GM23338 (cell line): ENCODE data around the gene SHOX. TPM values are rescaled to one million over a fixed set of nuclear protein-coding genes. Genes with fewer than 3 reads are reported as not detected.
"Not testable (repeated sequence)": the region's sequence is repeated elsewhere in the genome, so short reads cannot be mapped to it uniquely, and the experiment has no call there.

Experiments
- ATAC-seq: fragments of 200-7000 bp; cut with Tn5 transposase; 3 replicates; pipeline ENCODE4 v1.9.1; 2020
- DNase-seq: peaks from one replicate; pipeline ENCODE4 v3.0.0-alpha.2; 2015; ENCODE audit warnings: low spot score
- H2AFZ ChIP-seq: fragments of 200-600 bp; sonication (generic); 2 replicates; pipeline ENCODE4 v1.8.0; 2016; ENCODE audit warnings: antibody characterized with exemption, mild to moderate bottlenecking, moderate library complexity
- H3F3A ChIP-seq: fragments of 200-600 bp; sonication (generic); replicated peaks from 2 replicates; pipeline ENCODE4 v1.8.0; 2017; ENCODE audit warnings: antibody characterized with exemption, mixed run types, low read depth
- H3K27ac ChIP-seq: fragments of 200-600 bp; sonication (generic); 2 replicates; pipeline ENCODE4 v1.6.1; 2016; ENCODE audit warnings: low read depth
- H3K27me3 ChIP-seq: fragments of 200-600 bp; sonication (generic); 2 replicates; pipeline ENCODE4 v1.8.0; 2016; ENCODE audit warnings: mild to moderate bottlenecking, mixed run types, moderate library complexity; ENCODE audit not compliant: insufficient read depth
- H3K36me3 ChIP-seq: fragments of 200-600 bp; sonication (generic); 2 replicates; pipeline ENCODE4 v1.8.0; 2016; ENCODE audit warnings: mild to moderate bottlenecking; ENCODE audit not compliant: insufficient read depth
- H3K4me1 ChIP-seq: fragments of 200-600 bp; sonication (generic); 2 replicates; pipeline ENCODE4 v1.8.0; 2016; ENCODE audit warnings: mild to moderate bottlenecking, moderate library complexity; ENCODE audit not compliant: insufficient read depth
- H3K4me2 ChIP-seq: fragments of 200-600 bp; sonication (generic); 2 replicates; pipeline ENCODE4 v1.7.1; 2017; ENCODE audit warnings: mixed run types
- H3K4me3 ChIP-seq: fragments of 200-600 bp; sonication (generic); 2 replicates; pipeline ENCODE4 v1.6.1; 2016; ENCODE audit warnings: mixed run types
- H3K79me2 ChIP-seq: fragments of 200-600 bp; sonication (generic); replicated peaks from 2 replicates; pipeline ENCODE4 v1.8.0; 2017; ENCODE audit warnings: mild to moderate bottlenecking; ENCODE audit not compliant: insufficient read depth
- H3K9me2 ChIP-seq: fragments of 200-600 bp; sonication (generic); 2 replicates; pipeline ENCODE4 v1.8.0; 2017; ENCODE audit not compliant: insufficient read depth
- H4K20me1 ChIP-seq: fragments of 200-600 bp; sonication (generic); replicated peaks from 2 replicates; pipeline ENCODE4 v1.8.0; 2017; ENCODE audit warnings: mild to moderate bottlenecking; ENCODE audit not compliant: insufficient read depth
- H3K27ac Mint-ChIP-seq: 2 replicates; pipeline ENCODE4 v1.8.0; 2020; ENCODE audit warnings: inconsistent platforms, mild to moderate bottlenecking, moderate library complexity, mixed read lengths
- H3K27me3 Mint-ChIP-seq: 3 replicates; pipeline ENCODE4 v1.8.0; 2022; ENCODE audit warnings: low read depth, mild to moderate bottlenecking, moderate library complexity, mixed read lengths, inconsistent platforms; ENCODE audit not compliant: insufficient read depth, poor library complexity
- H3K36me3 Mint-ChIP-seq: 3 replicates; pipeline ENCODE4 v1.8.0; 2021; ENCODE audit warnings: low read depth, mild to moderate bottlenecking, inconsistent platforms, moderate library complexity, mixed read lengths
- H3K4me1 Mint-ChIP-seq: 3 replicates; pipeline ENCODE4 v1.8.0; 2020; ENCODE audit warnings: mild to moderate bottlenecking, inconsistent platforms, mixed read lengths
- H3K4me3 Mint-ChIP-seq: 3 replicates; pipeline ENCODE4 v1.8.0; 2021; ENCODE audit warnings: moderate library complexity, mild to moderate bottlenecking, inconsistent platforms, mixed read lengths
- H3K9me3 Mint-ChIP-seq: 3 replicates; pipeline ENCODE4 v1.8.0; 2020; ENCODE audit warnings: moderate library complexity, mild to moderate bottlenecking, inconsistent platforms, mixed read lengths
- CREB1 ChIP-seq: fragments of 250-450 bp; sonication (Bioruptor Pico); IDR thresholded peaks from 2 replicates; pipeline ENCODE4 v1.5.0; 2020; ENCODE audit warnings: low read depth, mild to moderate bottlenecking, moderate library complexity
- polyA plus RNA-seq: library from polyadenylated mRNA; unstranded; fragments of >200 nt; fragmentation: Nextera tagmentation; extraction: Ambion mirVana; gene quantifications from 2 replicates; pipeline ENCODE4 v1.2.1, GENCODE V29; 2016
- total RNA-seq: library from RNA; depleted of rRNA; stranded (reverse); fragments of >200 nt; shearing (Covaris generic); gene quantifications from 2 replicates; pipeline ENCODE4 v1.2.3, GENCODE V29; 2014

SHOX gene
- total and polyA plus RNA-seq, 2 experiments from 2014 or later = not detected

DNA sequence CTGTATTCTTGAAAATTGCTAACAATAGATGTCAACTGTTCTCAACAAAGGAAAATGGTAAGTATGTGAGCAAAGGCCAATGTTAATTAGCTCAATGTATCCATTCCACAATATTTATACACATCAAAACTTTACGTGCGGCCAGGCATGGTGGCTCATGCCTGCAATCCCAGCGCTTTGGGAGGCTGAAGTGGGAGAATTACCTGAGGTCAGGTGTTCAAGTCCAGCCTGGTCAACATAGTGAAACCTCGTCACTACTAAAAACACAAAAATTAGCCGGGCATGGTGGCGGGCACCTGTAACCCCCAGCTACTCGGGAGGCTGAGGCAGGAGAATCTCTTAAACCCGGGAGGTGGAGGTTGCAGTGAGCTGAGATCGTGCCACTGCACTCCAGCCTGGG lies 27.6 kb upstream of the SHOX start:
- not testable (repeated sequence) for H4K20me1 ChIP-seq, H3K79me2 ChIP-seq, H3K4me1 Mint-ChIP-seq, H3F3A ChIP-seq, ATAC-seq, H3K4me3 Mint-ChIP-seq, H3K4me2 ChIP-seq, H2AFZ ChIP-seq, H3K27ac Mint-ChIP-seq, H3K36me3 ChIP-seq, H3K27ac ChIP-seq, H3K27me3 ChIP-seq, H3K27me3 Mint-ChIP-seq, H3K9me2 ChIP-seq, DNase-seq, H3K4me3 ChIP-seq
- H3K36me3 Mint-ChIP-seq = peaks cover 12% of the 10 kb centered on the region; the same call in 2 of the 3 replicates
- peaks cover 70% of the 10 kb centered on the region for H3K9me3 Mint-ChIP-seq
- H3K4me1 ChIP-seq = peaks cover 13% of the 10 kb centered on the region

DNA sequence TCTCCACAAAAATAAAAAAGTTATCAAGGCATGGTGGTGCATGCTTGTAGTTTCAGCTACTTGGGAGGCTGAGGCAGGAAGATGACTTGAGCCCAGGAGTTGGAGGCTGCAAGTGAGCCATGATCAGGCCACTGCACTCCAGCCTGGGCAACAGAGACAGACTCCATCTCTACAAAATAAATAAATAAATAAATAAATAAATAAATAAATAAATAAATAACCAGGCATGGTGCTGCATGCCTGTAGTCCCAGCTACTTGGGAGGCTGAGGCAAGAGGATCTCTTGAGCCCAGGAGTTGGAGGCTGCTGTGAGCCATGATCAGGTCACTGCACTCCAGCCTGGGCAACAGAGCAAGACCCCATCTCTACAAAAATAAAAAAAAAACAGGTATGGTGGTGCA lies 26.0 kb upstream of the SHOX start:
- H3K27me3 ChIP-seq, DNase-seq, H3K4me3 Mint-ChIP-seq, H3K4me2 ChIP-seq, H3K27ac Mint-ChIP-seq, H4K20me1 ChIP-seq, H3K27me3 Mint-ChIP-seq, H3K9me2 ChIP-seq, H3K4me3 ChIP-seq, ATAC-seq, H3K27ac ChIP-seq, H3K4me1 Mint-ChIP-seq, H3K79me2 ChIP-seq, H3K36me3 ChIP-seq, H2AFZ ChIP-seq, H3F3A ChIP-seq: not testable (repeated sequence)
- H3K36me3 Mint-ChIP-seq = peaks cover 12% of the 10 kb centered on the region; the same call in 2 of the 3 replicates
- peaks cover 13% of the 10 kb centered on the region for H3K4me1 ChIP-seq
- H3K9me3 Mint-ChIP-seq = peaks cover 70% of the 10 kb centered on the region

DNA sequence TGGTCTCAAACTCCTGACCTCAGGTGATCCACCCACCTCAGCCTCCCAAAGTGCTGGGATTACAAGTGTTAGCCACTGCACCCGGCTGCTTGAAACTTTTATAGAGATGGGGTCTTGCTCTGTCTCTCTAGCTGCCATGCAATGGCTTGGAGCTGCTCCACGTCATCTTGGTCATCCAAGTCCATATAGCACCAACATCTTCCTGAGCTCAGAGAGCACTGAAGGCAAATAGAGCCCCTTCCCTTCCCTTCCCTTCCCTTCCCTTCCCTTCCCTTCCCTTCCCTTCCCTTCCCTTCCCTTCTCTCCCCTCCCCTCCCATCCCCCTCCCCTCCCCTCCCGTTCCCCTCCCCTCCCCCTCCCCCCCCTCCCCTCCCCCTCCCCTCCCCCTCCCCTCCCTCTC lies 22.5 kb upstream of the SHOX start:
- not testable (repeated sequence) for DNase-seq, H3F3A ChIP-seq, H3K4me2 ChIP-seq, H2AFZ ChIP-seq, H3K4me1 Mint-ChIP-seq, H3K4me3 Mint-ChIP-seq, ATAC-seq, H3K27ac Mint-ChIP-seq, H3K4me1 ChIP-seq, H3K4me3 ChIP-seq, H3K36me3 ChIP-seq, H3K9me2 ChIP-seq, H4K20me1 ChIP-seq, H3K27me3 ChIP-seq, H3K27me3 Mint-ChIP-seq, H3K27ac ChIP-seq, H3K79me2 ChIP-seq
- H3K9me3 Mint-ChIP-seq = peaks cover 74% of the 10 kb centered on the region
- peaks cover 26% of the 10 kb centered on the region for H3K36me3 Mint-ChIP-seq

DNA sequence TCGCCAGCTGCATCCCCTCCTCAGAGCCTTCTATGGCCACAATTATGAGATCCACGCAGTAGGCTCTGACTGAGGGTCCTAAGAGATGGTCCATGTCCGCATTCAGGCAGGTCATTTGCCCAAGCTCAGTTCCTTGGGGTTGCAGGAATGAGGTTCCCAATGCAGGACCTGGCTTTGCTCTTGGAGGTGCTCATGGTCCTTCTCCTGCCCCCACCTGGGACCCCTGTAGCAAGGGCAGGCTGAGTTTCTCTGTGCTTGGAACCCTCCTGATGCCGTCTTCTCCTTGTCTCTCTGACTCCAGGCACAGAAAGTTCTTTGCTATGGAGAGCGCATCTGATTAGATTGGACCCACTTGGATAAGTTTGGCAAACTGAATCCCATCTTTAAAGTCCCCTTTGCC lies 16.5 kb upstream of the SHOX start:
- ATAC-seq (no peak), DNase-seq (no peak)
- Mint-ChIP-seq H3K9me3 (peaks cover 94% of the 10 kb centered on the region), H3K36me3 (peaks cover 48% of the 10 kb centered on the region), H3K4me3 (no peak overlapping the region), H3K27ac (no peak overlapping the region), H3K27me3 (peaks cover 14% of the 10 kb centered on the region), H3K4me1 (no peaks in the 10 kb centered on the region; the same call in 2 of the 3 replicates)
- H3K79me2 ChIP-seq = no peaks in the 10 kb centered on the region
- no peak overlapping the region for H3K4me3 ChIP-seq
- H3K27me3 ChIP-seq = peaks cover 28% of the 10 kb centered on the region
- no peaks in the 10 kb centered on the region for H3K4me1 ChIP-seq
- H3K4me2 ChIP-seq = no peak overlapping the region
- no peaks in the 10 kb centered on the region for H4K20me1 ChIP-seq
- H3K9me2 ChIP-seq = no peaks in the 10 kb centered on the region
- no peaks in the 10 kb centered on the region for H3K36me3 ChIP-seq
- H3F3A ChIP-seq = no peaks in the 10 kb centered on the region
- H2AFZ ChIP-seq = no peak overlapping the region
- no peak for TF ChIP-seq CREB1 (CRISPR knock-in tag)
- H3K27ac ChIP-seq = no peak overlapping the region
